Stimulated activated CD8-positive, alpha-beta memory T cell treated with anti-CD3 and anti-CD28 coated beads, Interleukin-4, amount 100 ng/mL, for 4 hours (primary cell): ENCODE results near the gene STRA6.
"Not testable (repeated sequence)": the region's sequence is repeated elsewhere in the genome, so short reads cannot be mapped to it uniquely, and the experiment has no call there.

ENCODE experiments used
- DNase-seq, 2 donors: peaks; one replicate each; pipeline ENCODE4 v3.0.0-alpha.2; 2020; ENCODE audit warnings: low read depth in 2 of 2, low spot score in 1 of 2

The STRA6 gene

DNA sequence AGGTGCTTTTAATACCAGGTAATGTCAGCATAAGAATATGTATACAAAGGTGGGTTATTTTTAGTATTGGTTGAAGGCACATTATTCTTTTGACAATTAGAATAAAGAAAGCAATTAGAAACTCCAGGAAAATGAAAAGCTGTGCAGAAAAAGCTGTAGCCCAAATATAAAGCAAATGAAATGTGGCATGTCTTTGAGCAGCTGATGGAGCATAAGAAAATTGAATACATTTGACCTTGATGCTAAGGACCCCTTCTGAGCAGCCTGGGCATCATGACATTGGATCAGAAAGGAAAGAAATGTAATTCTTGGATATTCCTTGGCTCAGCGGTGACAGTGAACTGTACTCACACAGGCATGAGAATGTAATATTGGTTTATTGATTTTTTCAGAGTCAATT, 37.1 kb downstream of the STRA6 start:
- DNase-seq = no peak

DNA sequence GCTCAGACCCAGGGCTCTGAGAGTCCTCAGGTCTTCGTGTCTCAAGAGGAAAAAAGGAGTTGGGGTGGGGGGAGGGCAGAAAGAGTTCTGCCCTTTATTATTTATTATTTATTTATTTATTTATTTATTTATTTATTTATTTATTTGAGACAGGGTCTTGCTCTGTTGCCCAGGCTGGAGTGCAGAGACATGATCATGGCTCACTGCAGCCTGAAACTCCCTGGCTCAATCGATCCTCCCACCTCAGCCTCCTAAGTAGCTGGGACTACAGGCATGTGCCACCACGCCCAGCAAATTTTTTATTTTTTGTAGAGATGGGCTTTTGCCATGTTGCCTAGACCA, 40.4 kb downstream of the STRA6 start:
- DNase-seq = not testable (repeated sequence)

DNA sequence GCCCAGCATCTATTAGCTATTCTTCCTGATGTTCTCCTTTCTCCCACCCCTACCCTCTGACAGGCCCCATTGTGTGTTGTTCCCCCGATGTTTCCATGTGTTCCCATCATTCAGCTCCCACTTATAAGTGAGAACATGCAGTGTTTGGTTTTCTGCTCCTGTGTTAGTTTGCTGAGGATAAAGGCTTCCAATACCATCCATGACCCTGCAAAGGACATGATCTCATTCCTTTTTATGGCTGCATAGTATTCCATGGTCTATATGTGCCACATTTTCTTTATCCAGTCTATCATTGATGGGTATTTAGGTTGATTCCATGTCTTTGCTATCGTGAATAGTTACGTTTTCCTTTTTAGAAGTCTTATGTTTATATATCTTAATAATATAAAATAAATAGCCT, 42.2 kb downstream of the STRA6 start:
- not testable (repeated sequence) for DNase-seq

DNA sequence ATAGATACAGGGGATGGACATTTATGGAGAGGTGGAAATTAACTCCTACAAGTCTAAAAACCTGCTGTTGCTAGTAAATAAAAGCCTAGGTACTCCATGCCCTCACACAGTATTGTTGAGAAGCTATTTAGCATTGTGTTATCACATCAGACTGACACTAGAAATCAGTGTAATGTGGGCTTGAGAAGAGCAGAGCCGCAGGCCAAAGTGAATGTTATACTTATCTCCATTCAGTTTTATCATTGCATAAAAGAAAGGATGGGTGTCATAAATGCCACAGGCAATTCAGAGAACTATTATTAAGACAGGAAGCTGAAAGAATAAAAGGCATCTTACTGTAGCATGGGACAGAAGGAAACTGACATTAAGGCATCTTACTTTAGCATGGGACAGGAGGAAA, 42.8 kb downstream of the STRA6 start:
- DNase-seq = no peak

DNA sequence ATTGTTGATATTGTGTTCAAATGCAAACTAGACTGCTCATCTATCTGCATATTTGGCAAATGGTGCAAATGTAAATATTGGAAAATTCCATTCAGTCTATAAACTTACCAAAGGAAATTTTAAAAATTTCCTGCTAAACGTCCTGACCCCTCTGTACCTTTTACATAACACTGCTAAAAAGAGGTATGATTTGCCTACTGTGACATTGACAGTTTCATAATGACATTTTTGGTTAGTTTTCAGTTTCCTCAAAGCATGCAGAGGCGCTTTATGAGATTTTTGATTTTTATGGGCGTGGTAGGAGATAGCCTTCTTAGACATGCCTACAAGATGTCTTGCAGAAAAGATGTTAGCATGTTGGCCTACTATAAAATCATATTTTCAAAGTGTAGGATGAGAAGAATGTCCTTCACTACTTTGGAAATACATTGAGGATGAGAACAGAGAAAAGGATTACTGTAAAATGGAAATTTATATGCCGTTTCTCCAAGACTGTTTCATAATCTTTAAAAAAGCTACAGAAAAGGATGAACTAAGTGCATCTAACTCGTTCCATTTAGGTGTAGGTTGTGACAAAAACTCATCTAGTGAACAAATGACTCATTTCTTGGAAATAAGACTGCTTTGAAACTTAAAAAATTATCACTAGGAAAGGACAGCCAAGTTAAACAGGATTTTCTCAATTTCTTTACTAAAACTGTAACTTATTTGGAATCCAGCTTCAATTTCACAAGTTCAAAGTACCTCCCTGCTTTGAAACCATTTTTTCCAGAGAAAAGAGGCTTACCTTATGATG, 43.5 kb downstream of the STRA6 start:
- no peak for DNase-seq

DNA sequence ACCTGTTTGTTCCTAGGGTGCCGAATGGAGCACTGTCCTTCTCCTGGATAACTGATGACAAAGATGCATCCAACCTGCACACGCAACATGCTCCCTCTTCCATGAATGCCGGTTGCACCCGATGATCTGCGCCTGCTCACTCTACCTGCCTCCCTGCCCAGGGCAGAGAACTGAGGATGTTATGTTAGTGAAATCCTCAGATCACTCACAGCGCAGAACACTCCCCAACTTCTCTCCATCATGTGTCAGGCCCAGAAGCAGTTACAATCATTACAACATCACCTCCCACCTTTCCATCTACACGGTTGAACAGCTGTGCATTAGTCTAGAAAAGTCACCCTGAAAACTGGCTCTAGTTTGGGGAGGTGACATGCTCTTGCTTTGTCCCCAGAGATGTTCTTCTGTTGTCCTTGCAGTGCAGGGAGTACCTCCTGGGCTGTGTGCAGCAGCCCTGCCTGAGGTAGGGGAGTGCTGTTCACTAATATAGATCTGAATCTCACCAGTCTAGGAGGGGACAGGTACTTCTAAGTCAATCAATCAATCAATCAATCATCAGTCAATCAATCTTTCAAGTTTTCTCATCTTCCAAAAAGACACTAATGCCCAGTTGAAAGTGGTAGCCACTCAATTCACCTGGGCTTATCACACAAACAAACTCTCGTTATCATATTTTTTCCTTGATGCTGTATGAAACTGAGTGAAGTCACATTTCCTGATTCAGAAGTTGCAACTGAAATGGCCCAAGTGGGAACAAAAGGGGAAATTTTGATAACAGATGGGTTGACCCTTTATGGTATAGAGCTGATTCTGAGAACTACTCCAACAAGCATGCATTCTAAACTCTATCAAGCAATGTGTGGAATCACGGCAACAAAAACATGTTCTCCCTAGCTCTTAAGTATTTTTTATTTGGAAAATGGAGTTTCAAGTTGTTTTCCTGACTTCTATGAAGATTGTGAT, 44.4 kb downstream of the STRA6 start:
- DNase-seq = no peak

DNA sequence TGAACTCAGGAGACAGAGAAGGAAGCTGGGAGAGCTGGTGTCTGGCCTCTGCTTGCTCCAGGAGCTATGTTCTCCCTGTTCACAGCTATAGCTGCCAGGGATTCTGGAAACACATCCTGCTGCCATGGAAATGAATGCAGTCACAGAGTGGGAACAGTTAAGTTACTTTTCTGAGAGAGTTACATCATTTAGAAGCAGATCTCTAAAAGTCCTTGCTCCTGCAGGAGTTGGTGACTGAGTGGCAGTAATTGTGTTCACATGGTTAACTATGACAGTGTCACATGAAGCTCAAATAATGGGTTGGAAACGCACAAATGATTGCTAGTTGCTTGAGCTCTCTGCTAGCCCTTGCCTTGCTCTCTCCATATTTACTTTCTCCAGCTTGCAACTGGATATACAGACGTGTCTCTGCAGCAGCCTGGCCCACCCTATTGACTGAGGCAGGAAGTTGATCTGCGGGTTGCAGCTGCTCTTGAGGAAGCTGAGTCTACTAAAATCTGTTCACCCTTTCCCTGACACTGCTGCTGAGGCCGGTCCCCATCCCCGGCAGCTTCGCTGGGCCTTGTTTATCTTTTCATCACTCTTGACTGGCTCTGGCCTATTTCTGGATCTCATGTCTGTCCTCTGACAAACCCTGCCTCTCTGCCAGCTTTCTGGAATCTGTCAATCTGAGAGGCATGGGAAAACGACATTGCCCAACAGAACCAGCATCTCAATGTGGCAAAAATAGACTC, 45.7 kb downstream of the STRA6 start:
- no peak for DNase-seq

DNA sequence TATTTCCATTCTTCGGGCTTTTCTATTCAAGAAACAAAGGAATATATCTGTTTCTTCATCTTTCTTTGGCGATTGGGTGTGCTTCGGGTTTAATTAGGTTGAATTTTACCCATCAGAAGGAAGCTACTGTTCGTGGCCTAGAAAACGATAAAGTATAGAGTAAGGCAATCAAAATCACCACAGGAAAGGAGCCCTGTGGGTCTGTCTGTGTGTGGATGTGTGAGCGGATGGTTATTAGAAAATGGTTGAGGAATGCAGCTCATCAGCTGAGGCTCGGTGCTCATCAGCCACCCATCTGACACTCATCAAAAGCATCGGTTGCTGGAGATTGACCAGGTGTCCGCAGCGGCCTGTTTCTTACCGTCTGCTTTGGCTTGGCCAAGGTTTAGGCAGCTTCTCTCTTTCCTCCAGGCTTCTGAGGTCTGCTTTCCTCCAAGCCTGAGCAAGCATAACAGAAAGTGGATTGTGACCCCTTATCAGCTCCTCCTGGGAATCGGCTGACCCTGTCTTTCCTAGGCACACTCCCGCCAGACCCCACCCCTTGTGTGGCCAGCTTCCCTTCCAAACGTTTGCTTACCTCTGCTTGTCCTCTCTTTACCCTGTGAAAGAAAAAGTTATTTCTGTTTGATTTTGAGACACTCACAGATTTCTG, 46.7 kb downstream of the STRA6 start:
- DNase-seq = no peak

DNA sequence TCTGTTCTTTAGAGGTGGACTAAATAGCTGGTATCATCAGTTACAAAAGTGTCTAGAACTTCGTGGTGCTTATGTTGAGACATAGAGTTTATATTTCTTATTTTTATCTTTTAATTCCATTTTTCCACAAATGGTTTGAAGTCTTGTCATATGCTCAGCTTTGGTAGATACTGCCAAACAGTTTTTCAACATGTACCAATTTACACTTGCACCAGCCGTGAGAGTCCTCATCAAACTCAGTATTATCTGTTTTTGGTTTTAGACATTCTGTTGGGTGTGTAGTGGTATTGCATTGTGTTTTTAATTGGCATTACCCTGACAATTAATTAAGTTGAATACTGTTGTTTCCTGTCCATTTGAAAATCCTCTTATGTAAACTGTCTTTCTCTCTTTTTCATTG, 55.5 kb downstream of the STRA6 start:
- DNase-seq = no peak

DNA sequence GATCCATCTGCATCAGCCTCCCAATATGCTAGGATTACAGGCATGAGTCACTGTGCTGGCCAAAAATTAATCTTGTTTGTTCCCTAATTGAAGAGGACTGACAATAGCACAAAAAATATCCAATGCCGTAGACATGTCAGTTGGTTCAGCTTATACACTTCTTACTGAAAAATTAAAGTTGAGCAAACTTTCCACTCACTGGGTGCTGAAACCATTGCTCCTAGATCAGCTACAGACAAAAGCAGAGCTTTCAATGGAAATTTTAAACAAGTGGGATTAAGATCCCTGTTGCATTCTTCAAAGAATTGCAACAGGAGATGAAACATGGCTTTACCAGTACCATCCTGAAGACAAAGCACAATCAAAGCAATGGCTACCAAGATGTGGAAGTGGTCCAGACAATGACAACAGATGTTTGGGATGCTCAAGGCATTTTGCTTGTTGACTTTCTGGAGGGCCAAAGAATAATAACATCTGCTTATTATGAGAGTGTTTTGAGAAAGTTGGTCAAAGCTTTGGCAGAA, 56.2 kb downstream of the STRA6 start:
- no peak for DNase-seq

DNA sequence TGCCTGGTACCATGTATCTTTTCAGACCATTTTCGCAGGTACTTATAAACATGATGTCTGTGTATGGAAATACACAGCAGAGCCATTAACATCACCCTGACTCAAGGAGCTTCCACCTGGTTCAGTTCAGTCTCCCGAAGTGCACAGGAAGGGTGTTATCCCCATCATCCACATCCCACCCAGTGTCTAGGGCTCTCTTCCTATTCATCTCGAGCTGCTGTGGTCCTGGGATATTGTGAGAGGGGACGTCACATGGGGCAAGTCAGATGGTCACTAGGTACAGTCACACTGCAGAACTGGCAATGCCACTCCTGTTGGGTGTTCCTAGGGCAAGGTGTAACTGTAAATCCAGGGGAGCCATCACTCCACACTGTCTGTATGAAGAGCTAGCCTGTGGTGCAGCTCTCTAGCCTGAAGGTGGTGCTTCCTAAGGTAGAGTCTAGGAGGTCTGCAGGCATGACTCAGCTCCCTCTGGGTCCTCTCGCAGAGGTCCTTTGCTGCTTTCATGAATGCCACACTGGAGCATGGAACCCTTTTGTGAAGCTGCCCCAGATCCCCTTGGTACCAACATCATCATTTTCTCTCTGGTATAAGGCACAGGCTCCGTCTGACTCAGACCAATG, 58.3 kb downstream of the STRA6 start:
- DNase-seq = no peak

DNA sequence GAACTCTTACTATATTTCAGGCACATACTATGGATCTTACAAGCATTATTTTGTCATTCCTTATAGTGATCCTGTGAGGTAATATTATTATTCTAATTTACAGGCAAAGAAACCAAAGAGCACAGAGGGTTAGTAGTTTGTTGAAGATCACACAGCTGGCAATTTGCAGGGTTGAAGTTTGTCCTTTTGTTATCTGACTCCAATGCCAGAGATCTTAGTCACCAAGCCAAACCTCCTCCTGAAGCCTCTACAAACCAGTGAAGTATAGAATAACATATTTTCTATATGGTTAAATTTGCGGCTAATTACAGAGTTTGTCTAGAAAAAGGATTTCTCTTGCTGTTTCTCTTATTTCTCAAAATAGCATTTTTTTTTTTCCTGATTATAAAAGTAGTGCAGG, 61.0 kb downstream of the STRA6 start:
- no peak for DNase-seq

DNA sequence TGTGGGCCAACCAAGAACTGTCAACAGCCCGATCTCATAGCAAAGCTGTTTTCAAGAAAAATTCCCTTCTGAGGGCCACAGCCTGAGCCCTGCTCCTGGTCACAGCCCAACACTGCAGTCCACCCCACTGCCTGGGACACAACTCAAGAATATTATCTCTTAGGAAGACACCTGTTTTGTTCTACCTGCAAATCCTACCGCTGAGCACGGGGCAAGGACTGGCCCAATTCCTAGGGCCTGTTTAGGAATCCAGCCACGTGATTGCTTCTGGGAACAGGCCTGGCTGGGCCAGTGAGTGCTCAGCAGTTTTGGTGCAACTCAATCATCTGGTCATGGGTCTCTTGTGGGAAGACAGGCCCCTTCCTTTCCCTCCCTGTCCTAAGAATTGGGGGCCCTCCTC, 63.9 kb downstream of the STRA6 start:
- no peak for DNase-seq

DNA sequence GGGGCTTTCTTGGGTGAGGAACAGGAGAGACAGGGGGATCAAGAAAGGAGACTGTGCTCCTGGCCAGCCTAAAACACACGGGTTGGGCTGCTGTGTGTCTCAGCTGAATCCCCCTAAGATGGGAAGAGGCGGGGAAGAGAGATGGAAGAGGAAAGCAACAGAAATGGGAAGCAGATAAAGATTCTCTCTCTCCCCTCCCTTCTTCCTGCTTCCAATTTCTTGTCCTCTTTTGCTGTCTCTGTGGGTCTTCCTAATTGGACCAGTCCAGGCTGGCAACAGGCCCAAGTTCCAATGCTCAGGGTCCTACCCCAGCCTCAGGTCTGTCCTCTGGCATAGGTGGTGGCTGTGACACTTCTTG, 65.1 kb downstream of the STRA6 start:
- DNase-seq = no peak

DNA sequence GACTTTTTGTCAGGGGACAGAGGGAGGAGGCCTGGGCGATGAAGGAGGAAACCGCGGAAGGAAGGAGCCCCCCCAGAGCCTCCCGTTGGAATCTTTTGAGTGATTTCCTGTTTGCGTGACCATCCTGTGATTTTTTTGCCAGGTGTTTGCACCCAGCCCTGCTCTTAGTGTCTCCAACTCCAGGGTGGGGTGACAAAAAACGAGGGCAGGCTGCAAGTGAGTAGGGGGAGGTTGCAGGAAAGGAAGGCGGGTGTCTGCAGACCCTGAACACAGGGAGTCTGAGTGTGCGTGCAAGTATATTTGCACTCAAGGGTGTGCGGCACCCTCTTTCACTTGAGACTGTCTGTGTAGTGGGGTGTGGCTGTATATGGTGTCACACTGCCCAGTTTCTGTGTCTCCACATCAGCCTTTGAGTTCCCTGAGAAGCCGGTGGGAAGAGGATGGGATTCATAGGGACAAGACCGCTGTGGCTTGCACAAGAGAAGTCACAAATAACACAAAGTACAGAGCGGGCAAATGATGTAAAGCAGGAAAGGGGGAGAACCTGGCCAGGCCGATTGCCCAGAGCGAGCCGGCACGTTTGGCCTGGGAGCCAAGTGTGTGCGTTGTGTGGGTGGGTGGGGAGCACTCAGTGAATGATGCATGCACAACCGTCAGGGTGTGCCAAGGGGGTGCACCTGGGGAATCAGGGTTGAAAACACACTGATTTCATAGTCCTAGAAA, 65.6 kb downstream of the STRA6 start:
- DNase-seq = no peak

DNA sequence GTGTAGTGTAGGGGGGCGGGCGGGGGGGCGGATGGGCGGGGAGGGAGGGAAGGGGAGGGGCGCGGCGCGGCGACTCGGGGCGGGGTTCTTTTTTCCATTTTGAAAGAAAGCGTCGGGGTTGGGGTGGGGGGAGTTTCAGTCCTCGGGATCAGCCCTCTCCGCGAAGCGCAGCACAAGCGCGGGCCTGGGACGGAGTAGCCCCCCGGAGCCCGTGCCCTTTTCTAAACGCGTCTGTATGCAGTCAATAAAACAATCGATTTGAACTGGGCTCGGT, 66.1 kb downstream of the STRA6 start:
- no peak for DNase-seq

DNA sequence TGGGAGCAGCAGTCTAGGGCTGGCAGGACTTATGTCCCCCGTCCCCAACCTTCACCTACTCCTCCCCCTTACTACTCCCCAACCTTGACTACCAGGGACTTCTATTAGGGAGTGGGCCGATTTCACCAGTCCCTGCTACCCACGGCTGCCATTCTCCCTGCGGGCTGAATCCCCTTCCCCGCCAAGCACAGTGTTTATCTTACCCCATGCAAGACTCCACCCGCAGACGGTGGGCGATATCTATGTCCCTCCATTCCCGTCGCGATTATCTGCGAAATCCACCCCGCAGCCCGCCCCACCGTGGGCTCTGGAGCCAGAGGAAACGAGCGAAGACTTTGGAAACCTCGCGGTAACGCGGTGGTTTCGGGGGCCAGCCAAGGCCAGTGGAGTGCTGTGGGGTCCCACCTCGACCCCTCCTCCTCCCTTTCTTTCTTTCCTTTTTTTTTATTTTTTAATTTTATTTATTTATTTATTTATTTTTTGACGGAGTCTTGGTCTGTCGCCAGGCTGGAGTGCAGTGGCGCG, 67.5 kb downstream of the STRA6 start:
- no peak for DNase-seq

DNA sequence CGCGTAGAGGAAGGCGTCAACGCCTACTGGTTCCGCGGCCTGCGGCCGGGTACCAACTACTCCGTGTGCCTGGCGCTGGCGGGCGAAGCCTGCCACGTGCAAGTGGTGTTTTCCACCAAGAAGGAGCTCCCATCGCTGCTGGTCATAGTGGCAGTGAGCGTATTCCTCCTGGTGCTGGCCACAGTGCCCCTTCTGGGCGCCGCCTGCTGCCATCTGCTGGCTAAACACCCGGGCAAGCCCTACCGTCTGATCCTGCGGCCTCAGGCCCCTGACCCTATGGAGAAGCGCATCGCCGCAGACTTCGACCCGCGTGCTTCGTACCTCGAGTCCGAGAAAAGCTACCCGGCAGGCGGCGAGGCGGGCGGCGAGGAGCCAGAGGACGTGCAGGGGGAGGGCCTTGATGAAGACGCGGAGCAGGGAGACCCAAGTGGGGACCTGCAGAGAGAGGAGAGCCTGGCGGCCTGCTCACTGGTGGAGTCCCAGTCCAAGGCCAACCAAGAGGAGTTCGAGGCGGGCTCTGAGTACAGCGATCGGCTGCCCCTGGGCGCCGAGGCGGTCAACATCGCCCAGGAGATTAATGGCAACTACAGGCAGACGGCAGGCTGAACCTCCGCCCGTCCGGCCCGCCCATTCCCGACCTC, 68.1 kb downstream of the STRA6 start:
- DNase-seq = no peak

DNA sequence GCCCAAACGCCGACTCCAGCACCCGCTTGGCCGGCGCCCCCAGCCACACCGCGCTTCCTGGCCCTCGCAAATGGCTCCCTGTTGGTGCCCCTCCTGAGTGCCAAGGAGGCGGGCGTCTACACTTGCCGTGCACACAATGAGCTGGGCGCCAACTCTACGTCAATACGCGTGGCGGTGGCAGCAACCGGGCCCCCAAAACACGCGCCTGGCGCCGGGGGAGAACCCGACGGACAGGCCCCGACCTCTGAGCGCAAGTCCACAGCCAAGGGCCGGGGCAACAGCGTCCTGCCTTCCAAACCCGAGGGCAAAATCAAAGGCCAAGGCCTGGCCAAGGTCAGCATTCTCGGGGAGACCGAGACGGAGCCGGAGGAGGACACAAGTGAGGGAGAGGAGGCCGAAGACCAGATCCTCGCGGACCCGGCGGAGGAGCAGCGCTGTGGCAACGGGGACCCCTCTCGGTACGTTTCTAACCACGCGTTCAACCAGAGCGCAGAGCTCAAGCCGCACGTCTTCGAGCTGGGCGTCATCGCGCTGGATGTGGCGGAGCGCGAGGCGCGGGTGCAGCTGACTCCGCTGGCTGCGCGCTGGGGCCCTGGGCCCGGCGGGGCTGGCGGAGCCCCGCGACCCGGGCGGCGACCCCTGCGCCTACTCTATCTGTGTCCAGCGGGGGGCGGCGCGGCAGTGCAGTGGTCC, 68.7 kb downstream of the STRA6 start:
- no peak for DNase-seq
